GM13977 (cell line): Measurements from ENCODE around the gene TRIM24.

Experiments used
- DNase-seq: peaks from one replicate; pipeline ENCODE4 v3.0.0; 2012; ENCODE audit warnings: low spot score
- in situ Hi-C: fragments of 300-500 bp; cut with MboI; formaldehyde crosslinking; loops from one replicate; pipeline ENCODE4 v1.12.0; 2022; ENCODE audit warnings: low sequenced_read_pairs, low pct_unique_long_range_greater_than_20kb, mixed read lengths, inconsistent platforms; ENCODE audit not compliant: unreplicated experiment
- TF ChIP-seq, protein P1 (sequence below): IDR thresholded peaks from 2 replicates; pipeline ENCODE4 v1.5.1; 2012; ENCODE audit warnings: mild to moderate bottlenecking, control low read depth; ENCODE audit not compliant: insufficient read depth; ENCODE audit errors: extremely low read depth, missing control alignments

TRIM24 gene

GRCh38 chr7:138556771-138557484 lies 96.9 kb downstream of the TRIM24 start:
- TF ChIP-seq, protein P1, sequence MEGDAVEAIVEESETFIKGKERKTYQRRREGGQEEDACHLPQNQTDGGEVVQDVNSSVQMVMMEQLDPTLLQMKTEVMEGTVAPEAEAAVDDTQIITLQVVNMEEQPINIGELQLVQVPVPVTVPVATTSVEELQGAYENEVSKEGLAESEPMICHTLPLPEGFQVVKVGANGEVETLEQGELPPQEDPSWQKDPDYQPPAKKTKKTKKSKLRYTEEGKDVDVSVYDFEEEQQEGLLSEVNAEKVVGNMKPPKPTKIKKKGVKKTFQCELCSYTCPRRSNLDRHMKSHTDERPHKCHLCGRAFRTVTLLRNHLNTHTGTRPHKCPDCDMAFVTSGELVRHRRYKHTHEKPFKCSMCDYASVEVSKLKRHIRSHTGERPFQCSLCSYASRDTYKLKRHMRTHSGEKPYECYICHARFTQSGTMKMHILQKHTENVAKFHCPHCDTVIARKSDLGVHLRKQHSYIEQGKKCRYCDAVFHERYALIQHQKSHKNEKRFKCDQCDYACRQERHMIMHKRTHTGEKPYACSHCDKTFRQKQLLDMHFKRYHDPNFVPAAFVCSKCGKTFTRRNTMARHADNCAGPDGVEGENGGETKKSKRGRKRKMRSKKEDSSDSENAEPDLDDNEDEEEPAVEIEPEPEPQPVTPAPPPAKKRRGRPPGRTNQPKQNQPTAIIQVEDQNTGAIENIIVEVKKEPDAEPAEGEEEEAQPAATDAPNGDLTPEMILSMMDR = no peak
- DNase-seq = no peak
- in situ Hi-C loops = no loop called here

DNA sequence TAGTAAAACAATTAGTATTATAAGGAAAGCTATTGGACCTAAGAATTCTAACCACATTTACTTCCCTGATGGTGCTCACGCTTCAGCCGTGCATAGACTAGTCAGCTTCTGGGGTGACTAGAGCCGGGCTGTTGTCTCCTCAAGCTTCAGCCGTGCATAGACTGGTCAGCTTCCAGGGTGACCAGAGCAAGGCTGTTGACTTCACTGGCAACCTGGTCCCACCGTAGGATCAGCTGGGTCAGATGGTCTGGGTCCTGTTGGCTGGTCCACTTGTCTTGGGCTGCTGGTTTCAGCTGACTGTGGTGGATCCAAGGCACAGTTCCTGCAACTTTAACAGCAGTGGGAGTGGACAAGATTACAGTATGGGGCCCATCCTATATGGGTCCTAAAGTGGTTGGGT lies 99.4 kb downstream of the TRIM24 start:
- DNase-seq = no peak
- TF ChIP-seq, protein P1 = no peak
- in situ Hi-C loops = no loop called here

DNA sequence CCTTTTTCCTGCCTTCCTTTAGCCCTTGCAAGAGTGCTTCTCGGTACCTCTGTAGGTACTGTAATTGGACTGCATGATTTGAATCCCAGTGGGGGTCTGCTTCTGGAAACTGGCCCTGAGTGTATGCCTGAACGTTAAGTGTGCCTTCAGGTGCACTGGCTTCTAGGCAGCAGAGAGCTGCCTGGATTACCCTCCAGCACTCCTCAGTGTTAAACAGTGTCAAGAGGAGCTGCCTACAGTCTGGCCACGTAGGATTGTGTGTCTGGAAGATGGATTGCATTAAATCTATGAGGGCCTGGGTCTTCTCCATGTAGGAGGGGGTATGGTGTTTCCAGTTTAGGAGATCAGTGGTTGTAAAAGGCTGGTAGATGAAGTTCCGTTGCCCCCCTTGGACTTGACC lies 103.7 kb downstream of the TRIM24 start:
- no peak for DNase-seq
- TF ChIP-seq, protein P1 = no peak
- in situ Hi-C loops = no loop called here

- in situ Hi-C loops = no loop called here
- DNase-seq = no peak
- TF ChIP-seq, protein P1 = no peak
These were observed 104.3 kb downstream of the TRIM24 start for GRCh38 chr7:138564365-138564764.

- TF ChIP-seq, protein P1 = no peak
- DNase-seq = no peak
- in situ Hi-C loops = no loop called here
These were observed 105.0 kb downstream of the TRIM24 start for GRCh38 chr7:138565071-138565450.

DNA sequence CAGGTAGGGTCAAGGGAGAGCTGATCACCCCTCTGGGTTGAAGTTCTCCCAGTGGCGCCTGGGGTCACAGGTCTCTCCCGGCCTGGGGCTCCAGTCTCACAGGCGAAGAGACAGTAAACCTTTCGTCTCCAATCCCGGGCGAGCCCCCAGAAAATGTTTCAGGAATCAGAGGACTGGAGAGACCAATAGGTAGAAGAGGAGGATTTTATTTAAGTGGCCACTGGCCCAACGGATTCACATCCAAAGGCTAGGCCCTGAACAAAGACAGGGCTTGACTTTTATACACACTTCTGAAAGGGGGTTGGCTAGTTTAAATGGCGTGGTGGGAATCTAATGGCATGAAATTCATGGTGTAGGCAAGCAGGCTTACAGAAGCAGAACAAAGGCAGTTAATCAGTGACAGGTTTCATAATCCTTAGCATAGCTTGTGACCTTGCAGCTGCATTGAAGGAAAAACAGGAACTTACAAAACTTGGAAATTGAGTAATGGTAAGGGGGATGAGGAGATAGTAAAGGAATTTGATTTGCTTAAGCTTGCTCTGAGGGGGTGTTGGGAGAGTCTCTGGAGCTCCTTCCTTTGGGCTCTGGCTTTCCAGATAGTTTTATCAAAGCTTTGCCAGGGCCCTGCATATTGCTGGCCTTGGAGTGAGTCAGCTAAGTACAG lies 105.5 kb downstream of the TRIM24 start:
- in situ Hi-C loops = no loop called here
- TF ChIP-seq, protein P1 = no peak
- DNase-seq = no peak
